8988T (cell line): ENCODE results near the gene ARL2.
A peak's percentile ranks its signal among the peaks of the same experiment; 100 is the strongest.

Experiments used
- DNase-seq: peaks from one replicate; pipeline ENCODE4 v3.0.0; 2011

ARL2 gene

DNA sequence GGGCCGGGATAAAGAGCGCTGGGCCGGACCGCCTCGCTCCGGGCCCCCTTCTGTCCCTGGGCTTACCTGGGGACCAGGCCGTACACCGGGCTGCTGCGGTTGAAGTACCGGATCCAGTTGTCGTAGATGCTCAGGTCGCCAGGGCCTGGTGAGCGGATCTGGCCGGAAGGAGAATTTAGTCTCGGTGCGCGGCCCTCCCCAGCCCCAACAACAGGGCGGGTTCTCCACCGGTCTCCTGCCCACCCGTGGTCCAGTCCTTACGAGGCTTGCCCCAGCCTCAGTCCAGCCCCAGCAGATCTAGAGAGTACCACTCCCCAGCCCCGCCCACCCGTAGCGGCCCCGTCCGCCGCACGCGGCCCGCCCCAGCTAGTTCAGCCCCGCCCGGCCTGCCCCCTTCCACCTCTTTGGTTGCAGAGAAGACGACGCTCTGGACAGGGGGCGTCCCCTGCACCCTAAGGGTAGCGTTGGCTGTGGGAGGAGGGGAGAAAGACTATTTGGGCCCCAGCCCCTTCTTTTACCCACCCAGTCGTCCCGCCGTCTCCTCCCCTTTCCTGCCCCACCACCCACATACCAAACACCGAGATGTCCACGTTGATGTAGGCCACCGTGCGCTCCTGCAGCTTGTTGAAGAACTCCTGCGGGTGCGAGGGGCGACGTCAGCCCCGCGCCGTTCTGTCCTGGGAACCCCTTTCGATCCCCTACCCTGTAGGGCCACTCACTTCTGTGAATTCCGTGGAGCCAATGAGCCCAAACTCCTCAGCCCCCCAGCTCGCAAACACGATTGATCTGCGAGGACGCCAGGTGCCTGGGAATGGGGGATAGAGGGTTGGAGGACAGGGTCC, 33.8 kb downstream of the ARL2 start:
- no peak for DNase-seq

DNA sequence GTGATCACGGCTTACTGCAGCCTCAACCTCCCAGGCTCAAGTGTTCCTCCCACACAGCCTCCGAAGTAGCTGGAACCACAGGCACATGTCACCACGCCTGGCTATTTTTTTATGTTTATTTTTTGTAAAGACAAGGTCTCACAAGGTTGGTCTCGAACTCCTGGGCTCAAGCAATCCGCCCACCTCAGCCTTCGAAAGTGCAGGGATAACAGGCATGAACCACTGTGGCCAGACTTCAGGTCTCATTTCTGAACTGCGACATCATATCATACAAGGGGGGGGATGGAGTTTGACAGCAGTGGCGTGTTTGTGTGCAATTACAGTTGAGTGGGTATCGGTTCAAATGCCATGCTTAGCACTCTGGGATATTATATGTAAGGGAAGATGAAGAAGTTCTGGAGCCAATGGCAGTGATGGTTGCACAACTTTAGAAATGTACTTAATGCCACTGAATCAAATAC, 37.5 kb downstream of the ARL2 start:
- no peak for DNase-seq

DNA sequence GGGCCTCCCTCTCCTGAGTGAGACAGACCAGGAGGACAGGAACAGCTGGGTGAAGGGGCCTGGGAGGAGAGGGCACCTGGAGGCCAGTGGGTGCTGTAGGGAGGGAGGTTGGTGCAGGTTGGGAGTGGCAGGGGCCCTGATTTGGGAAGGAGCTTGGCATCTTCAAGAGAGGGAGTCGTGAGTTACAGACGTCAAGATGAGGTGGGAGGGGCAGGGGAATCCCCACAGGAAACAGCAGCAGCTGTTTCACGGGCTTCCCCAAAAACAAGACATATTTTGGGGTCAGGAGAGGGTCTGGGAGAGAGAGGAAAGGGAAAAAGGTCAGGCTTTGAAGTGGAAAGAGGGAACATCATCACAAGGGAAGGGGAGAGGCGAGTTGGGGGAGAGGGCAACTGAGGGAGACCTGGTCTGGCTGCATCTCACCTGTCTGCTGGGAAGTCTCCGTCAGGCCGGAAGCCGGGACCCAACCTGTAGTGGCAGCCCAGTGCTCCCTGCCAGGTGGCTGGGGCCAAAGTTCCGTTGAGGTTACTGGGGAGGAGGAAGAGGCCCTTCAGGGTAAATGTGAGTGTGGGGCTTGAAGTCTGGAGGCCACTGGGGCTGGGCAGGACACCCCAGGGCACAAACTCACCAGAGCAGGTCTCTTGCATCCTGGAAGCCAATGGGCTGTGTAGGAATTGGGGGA, 40.0 kb downstream of the ARL2 start:
- no peak for DNase-seq

DNA sequence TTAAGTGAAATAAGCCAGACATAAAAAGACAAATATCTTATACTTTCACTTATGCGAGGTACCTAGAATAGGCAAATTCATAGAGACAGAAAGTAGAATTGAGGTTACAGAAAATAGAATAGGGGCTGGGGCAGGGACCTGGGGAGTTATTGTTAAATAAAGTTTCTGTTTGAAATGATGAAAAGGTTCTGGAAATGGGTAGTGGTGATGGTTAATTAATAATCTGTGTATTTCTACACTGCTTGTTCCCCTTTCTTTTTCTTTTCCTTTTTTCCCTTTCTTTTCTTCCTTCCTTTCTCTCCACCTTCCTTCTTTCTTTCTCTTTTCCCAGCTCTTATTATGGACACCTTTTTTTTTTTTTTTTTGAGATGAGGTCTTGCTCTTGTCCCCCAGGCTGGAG, 41.6 kb downstream of the ARL2 start:
- no peak for DNase-seq

DNA sequence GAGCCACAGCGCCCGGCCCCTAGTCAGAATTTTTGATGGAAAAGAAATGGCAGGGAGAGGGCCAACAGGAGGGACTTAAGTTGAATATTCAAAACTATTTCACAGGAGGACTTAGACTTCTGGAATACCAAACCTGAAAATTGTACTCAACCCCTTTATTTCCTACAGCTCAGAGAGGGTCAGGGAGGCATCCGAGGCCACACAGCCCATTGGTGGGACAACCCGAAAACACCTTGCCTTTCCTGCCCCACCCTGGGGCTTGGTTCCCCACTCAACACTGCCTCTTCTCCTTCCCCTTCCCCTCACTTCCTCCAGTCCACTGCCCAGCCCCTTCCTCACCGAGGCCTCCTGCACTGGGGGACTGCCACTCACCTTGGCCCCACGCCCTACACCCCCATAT, 43.0 kb downstream of the ARL2 start:
- no peak for DNase-seq

DNA sequence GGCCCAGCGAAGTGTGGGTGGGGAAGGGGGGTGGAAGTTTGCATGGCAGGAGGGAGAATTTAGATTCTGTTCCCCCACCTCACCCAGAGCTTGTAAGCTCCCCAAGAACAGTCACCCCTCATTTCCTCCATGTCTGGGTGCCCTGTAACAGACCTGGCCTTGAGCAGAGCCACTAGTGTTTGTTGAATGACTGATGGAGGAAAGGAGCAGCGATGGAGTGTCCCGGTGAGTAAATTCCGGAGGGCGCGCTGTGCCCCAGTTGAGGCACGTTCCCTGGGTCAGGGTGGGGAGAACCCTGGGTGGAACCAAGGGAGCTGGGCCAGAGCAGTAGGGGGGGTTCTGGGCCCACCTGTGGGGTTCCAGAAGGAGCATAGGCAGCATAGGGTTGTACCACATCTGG, 43.6 kb downstream of the ARL2 start:
- no peak for DNase-seq

DNA sequence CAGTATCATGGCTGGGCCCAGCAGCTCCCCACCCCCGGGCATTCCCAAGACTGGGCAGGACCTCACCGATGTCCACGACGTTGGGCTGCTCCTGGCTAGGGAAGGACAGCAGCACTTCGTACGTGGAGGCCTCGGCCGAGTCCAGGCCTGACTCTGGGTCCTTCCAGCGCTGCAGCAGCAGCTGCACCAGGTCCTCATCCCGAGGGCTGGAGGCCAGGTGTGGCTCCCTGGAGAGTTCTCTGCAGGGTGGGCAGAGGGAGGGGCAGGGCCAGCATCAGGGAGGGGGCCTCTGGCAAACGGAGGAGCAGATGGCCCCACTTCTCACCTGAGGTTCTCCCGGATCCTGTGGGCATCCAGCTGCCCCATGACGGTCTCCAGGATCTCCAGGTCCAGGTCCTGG, 44.1 kb downstream of the ARL2 start:
- DNase-seq: no peak

DNA sequence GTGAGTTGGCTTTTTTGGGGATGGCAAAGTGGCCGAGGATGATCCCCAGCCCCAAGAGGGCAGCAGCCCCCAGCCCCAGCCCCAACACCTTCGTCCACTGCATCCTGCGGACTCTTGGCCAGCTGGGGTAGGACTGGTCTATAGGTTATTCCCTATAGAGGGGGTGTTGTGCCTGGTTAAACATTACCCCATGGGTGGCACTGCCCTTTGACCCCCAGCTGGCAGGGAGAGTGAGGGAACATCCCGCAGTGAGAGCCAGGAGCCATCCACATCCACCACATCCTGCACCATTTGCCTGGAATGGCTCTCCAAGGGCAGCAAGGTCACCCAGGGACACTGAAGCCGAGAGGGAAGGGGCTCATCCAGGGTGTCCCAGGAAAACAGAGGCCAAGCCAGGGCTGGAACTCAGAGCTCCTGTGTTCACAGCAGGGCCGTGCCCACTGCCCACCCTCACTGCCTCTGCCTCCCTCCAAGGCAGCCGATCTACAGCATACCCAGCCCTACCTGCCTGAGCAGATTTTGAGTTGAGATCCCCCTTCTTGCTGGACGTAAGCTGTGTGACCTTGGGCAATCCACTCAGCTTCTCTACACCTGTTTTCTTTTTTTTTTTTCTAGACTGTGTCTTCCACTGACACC, 44.6 kb downstream of the ARL2 start, which contains the start of gene NAALADL1:
TSS of gene NAALADL1 (minus strand) at position 135 of the 636 bp plus-strand sequence. CDS start at position 103, 32 bp downstream.
- no peak for DNase-seq

DNA sequence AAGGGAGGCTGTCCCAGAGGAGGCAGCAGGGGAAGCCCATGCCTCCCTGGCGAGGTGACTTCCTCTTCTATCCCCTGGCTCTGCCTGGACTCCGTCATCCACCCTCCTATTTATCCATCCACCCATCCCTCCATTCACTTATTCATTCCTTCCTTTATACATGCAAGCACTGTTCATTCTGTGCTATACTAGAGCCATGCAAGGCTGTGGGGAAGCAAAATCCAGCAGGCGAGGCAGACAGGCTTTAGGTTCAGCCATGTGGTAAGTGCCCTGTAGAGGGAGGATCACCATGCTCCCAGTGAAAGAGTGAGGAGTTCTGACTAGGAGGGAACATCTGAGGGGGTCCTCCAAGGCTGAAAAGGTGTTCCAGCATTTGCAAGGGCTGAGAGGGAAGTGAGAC, 45.6 kb downstream of the ARL2 start:
- no peak for DNase-seq

DNA sequence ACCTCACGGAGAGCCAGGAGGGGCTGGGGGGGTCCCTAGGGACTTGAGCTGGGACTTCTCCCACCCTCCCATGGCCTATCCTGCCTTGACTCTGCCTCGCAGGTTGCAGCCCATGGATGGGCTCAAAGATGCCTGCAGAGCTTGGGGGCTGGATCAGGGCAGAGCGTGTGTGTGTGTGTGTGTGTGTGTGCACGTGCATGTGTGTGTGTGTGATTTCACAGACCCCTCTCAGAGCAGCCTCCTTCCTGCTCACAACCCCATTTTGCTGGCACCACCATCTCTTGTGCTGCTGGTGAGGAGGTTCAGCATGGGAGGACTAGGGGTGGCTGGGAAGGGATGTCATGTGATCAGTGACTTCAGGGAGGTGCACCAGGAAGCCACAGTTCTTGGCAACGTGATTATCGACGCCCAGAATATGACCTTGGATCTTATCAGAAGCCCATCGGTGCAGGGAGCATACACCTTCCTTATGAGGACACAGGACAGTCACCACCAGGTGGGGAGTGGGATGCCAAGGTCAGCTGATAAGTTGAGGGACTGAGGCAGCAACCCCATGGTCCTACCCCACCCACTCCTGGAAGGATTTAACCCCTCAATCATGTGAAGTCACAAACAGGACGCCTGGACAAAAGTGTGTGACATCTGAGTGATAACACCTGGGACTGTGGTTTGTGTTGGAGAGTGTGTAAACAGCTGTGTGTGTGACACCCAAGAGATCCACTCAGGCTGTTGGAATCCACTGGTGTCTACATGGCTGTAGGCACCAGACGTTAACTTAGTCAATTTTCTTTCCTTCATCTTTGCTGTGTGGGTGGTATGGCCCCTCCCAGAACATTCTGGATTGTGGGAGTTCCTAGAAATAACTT, 46.2 kb downstream of the ARL2 start:
- no peak for DNase-seq

DNA sequence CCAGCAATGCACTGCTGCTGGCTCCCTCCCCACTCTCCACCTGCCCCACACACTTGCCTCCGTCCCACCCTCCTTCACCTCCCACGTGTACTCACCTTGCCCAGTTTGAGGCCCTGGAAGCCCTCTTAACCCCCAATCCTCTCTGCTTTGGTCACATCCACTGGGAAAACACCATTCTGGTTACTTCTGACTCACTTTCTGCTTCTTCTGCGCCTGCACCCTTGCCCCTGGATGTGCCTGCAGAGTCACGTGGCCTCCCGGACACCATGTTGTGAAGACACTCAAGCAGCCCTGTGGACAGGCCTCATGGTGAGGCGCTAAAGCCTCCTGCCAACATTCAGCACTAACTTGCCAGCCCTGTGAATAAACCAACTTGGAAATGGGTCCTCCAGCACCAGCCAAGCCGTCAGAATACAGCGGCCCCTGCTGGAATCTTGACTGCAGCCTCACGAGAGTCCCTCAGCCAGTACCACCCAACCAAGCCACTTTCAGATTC, 47.0 kb downstream of the ARL2 start:
- DNase-seq: peak; percentile 70

DNA sequence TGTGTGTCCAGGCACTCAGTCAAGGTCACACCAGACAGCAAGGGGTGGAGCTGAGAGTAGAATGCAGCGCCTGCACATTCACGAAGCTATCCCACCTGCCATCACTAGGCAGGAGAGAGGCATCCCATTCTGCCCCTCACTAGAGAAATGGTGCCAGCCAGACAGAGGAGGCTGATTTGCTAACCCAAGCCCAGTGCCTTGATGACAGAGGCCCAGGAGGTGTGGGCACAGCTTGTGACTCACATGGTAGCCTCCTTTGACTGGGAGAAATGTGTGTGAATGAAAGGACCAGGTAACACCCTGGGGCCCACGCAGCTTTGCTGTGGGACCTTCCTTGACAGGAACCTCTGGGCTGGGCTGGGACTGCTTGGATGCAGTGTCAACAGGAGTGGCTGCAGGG, 49.6 kb downstream of the ARL2 start:
- DNase-seq: no peak

DNA sequence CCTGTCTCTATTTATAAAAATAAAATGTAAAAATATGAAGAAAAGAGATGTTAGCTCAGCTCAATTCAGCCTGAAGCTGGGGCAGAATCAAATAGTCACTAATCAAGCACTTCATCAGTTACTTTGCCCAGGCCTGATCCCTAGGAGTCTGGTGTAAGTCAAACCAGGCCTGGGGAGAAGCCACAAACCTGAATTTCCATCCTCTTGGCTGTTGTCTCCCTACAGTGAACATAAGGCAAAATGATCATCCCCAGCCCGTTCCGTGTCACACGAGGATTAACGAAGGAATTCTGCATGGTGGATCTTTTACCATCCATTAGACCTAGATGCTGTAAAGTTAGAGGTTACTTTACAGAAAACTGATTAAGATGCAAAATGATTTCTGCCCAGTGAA, 50.9 kb downstream of the ARL2 start:
- DNase-seq: no peak

DNA sequence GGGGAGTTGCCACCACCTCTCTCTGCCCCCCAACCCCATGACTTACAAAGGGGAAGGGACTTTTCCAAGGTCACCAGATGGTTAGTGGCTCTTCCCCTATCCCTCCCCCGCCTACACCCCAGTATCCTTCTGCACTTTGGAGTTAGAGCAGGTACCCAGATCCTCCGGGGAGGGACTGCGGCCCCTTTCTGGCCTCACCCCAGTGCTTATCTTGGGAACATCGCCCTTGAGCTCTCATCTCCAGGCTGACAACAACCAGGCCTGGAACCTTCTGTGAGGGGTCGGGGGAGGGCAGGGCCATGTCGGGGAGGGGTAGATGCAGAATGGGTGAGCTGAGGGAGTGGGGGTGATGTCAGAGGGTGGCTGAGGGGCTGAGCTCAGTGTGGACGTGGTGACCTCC, 51.9 kb downstream of the ARL2 start:
- DNase-seq: no peak

DNA sequence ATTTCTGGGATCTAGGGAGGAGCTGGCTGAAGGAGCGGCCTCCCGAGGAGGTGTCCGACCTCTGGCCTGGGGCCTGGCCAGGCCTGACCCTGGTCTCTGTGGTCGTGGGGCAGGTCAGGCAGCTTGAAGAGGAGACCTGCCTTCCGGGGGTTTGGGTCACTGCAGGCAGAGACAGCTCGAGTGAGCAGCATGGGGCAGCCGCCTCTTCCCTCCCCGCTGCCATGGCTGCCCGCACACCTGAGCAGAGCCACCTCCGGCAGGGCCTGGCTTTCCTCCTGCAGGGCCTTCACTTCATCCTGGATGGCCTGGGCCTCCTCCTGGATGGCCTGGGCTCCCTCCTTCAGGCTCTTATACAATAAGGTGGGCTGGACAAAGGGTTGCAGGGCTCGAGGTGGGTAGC, 52.4 kb downstream of the ARL2 start:
- no peak for DNase-seq

DNA sequence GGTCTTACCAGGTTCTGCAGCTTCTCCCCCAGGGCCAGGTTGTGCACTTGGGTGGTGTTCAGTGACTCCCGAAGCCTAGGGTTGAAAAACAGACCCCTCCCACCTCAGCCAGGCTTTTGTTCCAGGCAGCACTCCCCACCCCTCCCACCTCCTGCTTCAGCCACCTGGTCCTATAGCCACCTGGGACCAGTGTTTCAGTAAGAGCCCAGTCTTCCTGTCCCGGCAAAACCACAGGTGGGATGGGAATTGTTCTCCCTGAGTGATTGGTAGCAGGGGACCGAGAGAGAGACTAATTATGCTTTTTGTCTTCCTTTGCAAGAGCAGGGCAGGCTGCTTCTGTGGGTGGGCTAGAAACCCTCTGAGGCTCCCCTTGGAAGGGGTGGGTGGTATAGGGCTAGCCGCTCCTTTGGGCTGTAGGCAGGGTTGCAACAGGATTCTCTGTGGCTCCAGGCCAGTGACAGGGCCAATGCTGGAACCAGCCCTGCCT, 52.9 kb downstream of the ARL2 start:
- no peak for DNase-seq

DNA sequence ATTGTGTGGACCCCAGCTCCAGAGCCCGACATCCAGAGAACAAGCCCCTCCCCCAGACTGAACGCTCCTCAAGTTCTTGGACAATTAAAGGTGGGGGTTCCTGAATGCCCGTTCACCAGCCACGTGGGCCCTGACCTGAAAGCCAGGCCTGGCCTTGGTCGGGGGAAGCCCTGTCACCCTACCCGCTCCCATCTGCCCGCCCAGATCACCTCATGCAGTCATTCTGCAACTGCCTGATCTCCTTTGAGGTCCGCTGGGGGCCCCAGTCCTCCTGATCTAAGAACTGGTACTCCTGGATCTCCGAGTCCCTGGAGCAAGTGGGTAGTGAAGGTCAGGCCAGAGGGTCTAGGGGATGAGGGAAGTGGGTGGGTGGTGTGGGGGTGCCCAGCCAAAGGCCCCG, 53.5 kb downstream of the ARL2 start:
- DNase-seq: no peak

DNA sequence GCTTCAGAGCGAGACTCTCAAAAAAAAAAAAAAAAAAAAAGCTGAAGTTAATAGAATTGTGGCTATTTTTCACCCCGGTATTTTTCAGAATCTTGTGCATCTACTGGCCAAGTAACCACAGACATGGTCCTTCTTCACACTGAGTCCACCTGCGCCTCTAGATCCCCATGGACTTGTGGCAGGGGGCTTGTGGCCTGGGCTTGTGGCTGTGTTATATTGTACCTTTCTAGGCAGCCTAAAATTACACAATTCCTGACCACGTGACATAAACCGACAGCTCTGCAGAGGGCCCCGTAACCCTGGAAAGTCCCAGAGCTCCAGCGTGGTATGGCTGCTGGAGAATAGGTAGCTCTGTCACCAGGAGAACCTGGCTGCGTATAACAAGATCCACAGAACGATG, 55.3 kb downstream of the ARL2 start:
- DNase-seq: no peak
